GM12872 (cell line): ENCODE measurements around the gene PLCB1.

Source experiments
- CTCF ChIP-seq: IDR thresholded peaks from 3 replicates; pipeline ENCODE4 v1.5.1; 2011; ENCODE audit warnings: low read depth, mild to moderate bottlenecking, low read length, moderate library complexity; ENCODE audit not compliant: insufficient read depth

PLCB1 gene

GRCh38 chr20:8721098-8721497, 589.0 kb downstream of the PLCB1 start:
- peak; percentile 74 for TF ChIP-seq CTCF

GRCh38 chr20:8722277-8722928, 590.3 kb downstream of the PLCB1 start:
- peak; percentile 71 for TF ChIP-seq CTCF

GRCh38 chr20:8723296-8723695, 591.2 kb downstream of the PLCB1 start:
- no peak for TF ChIP-seq CTCF

- TF ChIP-seq CTCF = no peak
These were observed 592.8 kb downstream of the PLCB1 start for GRCh38 chr20:8724884-8725283.

GRCh38 chr20:8726460-8726859, 594.4 kb downstream of the PLCB1 start:
- no peak for TF ChIP-seq CTCF

GRCh38 chr20:8735014-8735413, 602.9 kb downstream of the PLCB1 start:
- TF ChIP-seq CTCF = no peak

GRCh38 chr20:8735674-8736073, 603.6 kb downstream of the PLCB1 start:
- TF ChIP-seq CTCF = no peak
